Measurements from ENCODE around the gene ANKRD49. TPM values are rescaled to one million over a fixed set of nuclear protein-coding genes. Genes with fewer than 3 reads are reported as not detected.

Gene ANKRD49
- total and polyA plus RNA-seq, 2 of the 8 experiments (the other 6 are each of a cell fraction or from before 2014, with no cell fraction given), result 7.4 to 12.2 TPM

- 4% methylated on average over 28 of the region's 59 CpGs; no CpG with 5 or more reads in 1 of the 2 experiments for WGBS, 2 experiments (ENCODE audit: extremely low coverage in 1 of 2, insufficient coverage in 1 of 2, insufficient read length in 1 of 2, insufficient replicate concordance in 2 of 2, low coverage in 1 of 2, low lambda C conversion rate in 2 of 2, missing lambda C conversion rate in 1 of 2)
- Histone ChIP-seq H3K4me1 (replicated peaks in 1 of 4; ENCODE audit: control insufficient read depth in 3 of 4, insufficient read depth in 4 of 4, low read length in 3 of 4) (peaks cover 5 to 9% (median 8%) of the 10 kb centered on the region in 4 experiments; a peak in 6 of 7 replicates), H3K4me2 (ENCODE audit: insufficient read depth in 1 of 2, low read depth in 2 of 2, low read length in 2 of 2) (peak overlapping the region; percentile 68 to 87), H3K4ac (replicated peaks; ENCODE audit: insufficient read length, low read depth, low read length) (no peak overlapping the region), H3K14ac (ENCODE audit: insufficient read length) (no peak overlapping the region), H3K79me2 (ENCODE audit: control insufficient read depth in 1 of 2, insufficient read depth in 2 of 2, low read length in 2 of 2) (no peaks in the 10 kb centered on the region), H2BK15ac (ENCODE audit: low read length) (no peak overlapping the region), H2BK20ac (ENCODE audit: low read length) (no peak overlapping the region), H3K36me3 (ENCODE audit: control insufficient read depth in 2 of 4, insufficient read depth in 4 of 4, low read length in 3 of 4) (no peaks in the 10 kb centered on the region), H3K23me2 (ENCODE audit: low read depth, low read length) (peaks cover 18% of the 10 kb centered on the region), H2BK12ac (ENCODE audit: low read depth, low read length) (no peak overlapping the region; the same call in 1 of the 2 replicates), H3K56ac (replicated peaks; ENCODE audit: insufficient read length, low read depth, low read length) (no peak overlapping the region), H3K9ac (replicated peaks in 1 of 4; ENCODE audit: extremely low read depth in 1 of 4, low read depth in 3 of 4, low read length in 3 of 4) (peak overlapping the region in 3 of 4 experiments; percentile 27 to 79 (median 46); a peak in 5 of 7 replicates), H3K4me3 (ENCODE audit: extremely low read depth in 1 of 4, insufficient read depth in 2 of 4, low read depth in 3 of 4, low read length in 4 of 4) (peak overlapping the region; percentile 50 to 75 (median 57)), H2BK5ac (ENCODE audit: low read depth, low read length) (no peak overlapping the region), H4K20me1 (replicated peaks in 1 of 2; ENCODE audit: control insufficient read depth in 1 of 2, insufficient read depth in 2 of 2, low read length in 2 of 2) (peaks cover 0 to 3% of the 10 kb centered on the region in 2 experiments), H3K27ac (ENCODE audit: low read depth, low read length) (no peak overlapping the region), H4K5ac (ENCODE audit: insufficient read length, low read depth, low read length) (no peak overlapping the region), H3K23ac (ENCODE audit: insufficient read length) (no peak overlapping the region), H4K8ac (ENCODE audit: extremely low read depth, insufficient read depth, low read length) (peak overlapping the region; percentile 78), H3K9me3 (ENCODE audit: insufficient read depth in 2 of 2, low read depth in 1 of 2, low read length in 1 of 2) (no peaks in the 10 kb centered on the region), H4K91ac (replicated peaks; ENCODE audit: insufficient read length, low read length) (no peak overlapping the region), H2AK5ac (ENCODE audit: low read depth, low read length) (no peak overlapping the region), H2BK120ac (replicated peaks; ENCODE audit: low read depth, low read length) (no peak overlapping the region), H3K79me1 (ENCODE audit: low read depth, low read length) (0 out of 2 replicates have a peak, but pooled peaks cover 2% of the 10 kb centered on the region), H3K18ac (ENCODE audit: extremely low read depth, low read length) (peak overlapping the region; percentile 49; the same call in 1 of the 2 replicates), H3K27me3 (replicated peaks in 1 of 4; ENCODE audit: control insufficient read depth in 3 of 4, extremely low read depth in 1 of 4, insufficient read depth in 3 of 4, low read length in 3 of 4) (peaks cover 6 to 20% (median 18%) of the 10 kb centered on the region in 4 experiments), H2AFZ (ENCODE audit: low read length) (peak overlapping the region; percentile 43; the same call in 1 of the 2 replicates)
- DNase-seq (ENCODE audit: low read depth in 1 of 2, low spot score in 2 of 2) (peak in 1 of 2 experiments; percentile 75), FAIRE-seq (no peak)
- ChIA-PET POLR2A (ENCODE audit: partially characterized antibody) (interaction anchor here (0.9 to 1.2 kb wide), 4 partner anchors 23 to 523 kb away, joined by 3 read pairs; partner anchors contain the start of gene AMOTL1), CTCF (ENCODE audit: partially characterized antibody) (interaction anchor here (0.8 to 1.4 kb wide), 4 partner anchors 10 to 772 kb away, joined by 3 to 5 read pairs (median 4); no protein-coding TSS in a partner anchor)
- TF ChIP-seq CBX5 (IDR thresholded peaks at IDR 0.05; ENCODE audit: low read depth, low read length), result no peak
- TF ChIP-seq CTBP2 (IDR thresholded peaks at IDR 0.05; ENCODE audit: borderline replicate concordance, insufficient read depth, insufficient read length, low read length), result no peak
- TF ChIP-seq ATF2 (IDR thresholded peaks at IDR 0.05; ENCODE audit: low read length), result no peak
- peak; percentile 91 for TF ChIP-seq KDM4A (IDR thresholded peaks at IDR 0.05; ENCODE audit: low read depth, low read length, severe bottlenecking)
- TF ChIP-seq E2F6 (IDR thresholded peaks at IDR 0.05), result peak; percentile 65
- no peak for TF ChIP-seq TBP (IDR thresholded peaks at IDR 0.05; ENCODE audit: low read depth, low read length)
- TF ChIP-seq CBX8 (IDR thresholded peaks at IDR 0.05; ENCODE audit: borderline replicate concordance, low read depth, low read length), result no peak
- no peak for TF ChIP-seq TEAD4 (IDR thresholded peaks at IDR 0.05; ENCODE audit: low read depth, low read length)
- no peak for TF ChIP-seq ASH2L (IDR thresholded peaks at IDR 0.05; ENCODE audit: low read length)
Measured at GRCh38 chr11:94544646-94545263, 51.0 kb downstream of the ANKRD49 start.

Measured in H1 (cell line).